Activated CD4-positive, alpha-beta T cell treated with anti-CD3 and anti-CD28 coated beads for 24 hours (primary cell): ENCODE measurements around the gene TRDMT1.
"Not testable (repeated sequence)": the region's sequence is repeated elsewhere in the genome, so short reads cannot be mapped to it uniquely, and the experiment has no call there.

Experiments used
- DNase-seq, 2 donors: peaks; one replicate each; pipeline ENCODE4 v3.0.0-alpha.2; 2020; ENCODE audit warnings: low read depth in 2 of 2

Gene TRDMT1

DNA sequence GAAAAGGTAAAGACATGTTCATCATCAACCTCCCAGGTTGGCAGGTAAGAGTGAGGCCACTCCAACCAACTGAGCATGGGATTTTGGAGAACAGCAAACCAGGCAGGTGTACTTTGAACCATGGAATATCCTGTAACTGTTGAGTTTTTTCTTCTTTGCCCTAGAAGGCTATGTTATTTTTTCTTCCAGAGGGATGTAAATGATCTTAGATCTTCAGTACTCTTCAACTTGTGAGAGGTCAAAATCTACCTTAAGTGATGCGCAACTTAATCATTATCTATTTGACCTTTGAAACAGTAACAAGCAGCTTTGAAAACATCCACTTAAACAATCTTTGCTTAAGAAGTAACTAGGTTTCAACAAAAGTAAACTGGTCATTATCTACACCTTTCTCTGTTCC, 71.7 kb downstream of the TRDMT1 start, which contains the start of gene CUBN:
TSS of gene CUBN (minus strand) at position 71 of the 400 bp plus-strand sequence. CDS start at position 25, 46 bp downstream.
- no peak for DNase-seq

GRCh38 chr10:17128261-17128660, 73.2 kb downstream of the TRDMT1 start:
- no peak for DNase-seq

GRCh38 chr10:17126327-17126726, 75.1 kb downstream of the TRDMT1 start:
- no peak for DNase-seq

- no peak for DNase-seq
Measured at GRCh38 chr10:17125206-17125893, 76.1 kb downstream of the TRDMT1 start.

DNA sequence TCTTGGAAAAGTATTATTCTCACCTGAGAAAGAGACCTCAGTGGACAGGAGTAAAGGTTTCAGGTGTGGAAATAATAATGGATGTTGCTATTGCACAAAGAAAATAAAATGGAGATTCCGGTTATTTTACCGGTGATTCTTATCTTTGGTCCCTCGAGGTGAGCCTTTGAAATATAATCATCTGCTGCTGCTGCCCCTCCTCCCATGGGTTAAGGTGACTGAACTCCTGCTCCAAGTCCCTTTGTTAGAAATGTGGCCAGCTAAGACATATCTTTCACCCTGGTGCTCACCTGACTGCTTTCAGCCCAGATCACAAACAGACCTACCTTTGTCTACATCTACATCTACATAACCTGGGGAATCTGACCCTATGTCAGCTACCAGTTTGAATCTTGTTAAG, 77.5 kb downstream of the TRDMT1 start:
- no peak for DNase-seq

GRCh38 chr10:17122726-17123661, 78.5 kb downstream of the TRDMT1 start:
- DNase-seq = no peak

DNA sequence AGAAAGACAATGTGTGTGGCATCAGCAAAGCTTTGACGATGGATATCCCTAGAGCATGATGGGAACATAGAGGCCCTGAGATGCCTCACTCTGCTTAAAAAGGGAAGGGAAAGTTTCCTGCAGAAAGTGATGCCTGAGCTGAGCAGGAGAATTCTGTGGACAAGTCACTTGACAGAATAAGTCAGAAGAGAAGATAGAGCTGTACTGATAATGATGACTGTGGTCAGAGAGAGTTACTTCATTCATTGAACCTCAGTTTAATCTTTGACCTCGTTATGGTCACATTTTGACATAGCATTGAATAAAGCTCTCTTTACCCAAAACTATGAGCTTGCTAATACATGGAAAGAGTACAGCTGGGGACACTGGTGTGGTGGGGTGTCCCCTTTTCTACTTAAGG, 79.4 kb downstream of the TRDMT1 start:
- no peak for DNase-seq

GRCh38 chr10:17120694-17121093, 80.8 kb downstream of the TRDMT1 start:
- no peak for DNase-seq

DNA sequence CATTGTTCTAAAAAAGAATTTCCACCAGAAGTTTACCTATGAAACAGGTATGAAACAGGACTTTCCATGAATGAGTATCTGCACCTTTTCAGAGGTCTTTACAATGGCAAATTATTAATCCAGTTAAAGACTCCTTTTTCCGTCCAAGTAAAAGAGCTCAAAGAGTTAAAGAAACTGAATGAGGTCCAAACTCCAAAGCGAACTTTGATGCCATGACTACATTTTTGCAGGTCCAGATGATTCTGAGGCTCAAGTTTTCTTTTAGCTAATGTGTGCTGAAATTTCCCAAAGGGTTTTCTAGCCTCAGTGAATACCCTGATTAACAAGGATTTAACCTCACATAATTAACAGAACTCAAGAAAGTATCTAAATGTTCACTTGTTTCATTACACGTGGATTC, 81.6 kb downstream of the TRDMT1 start:
- DNase-seq = no peak

DNA sequence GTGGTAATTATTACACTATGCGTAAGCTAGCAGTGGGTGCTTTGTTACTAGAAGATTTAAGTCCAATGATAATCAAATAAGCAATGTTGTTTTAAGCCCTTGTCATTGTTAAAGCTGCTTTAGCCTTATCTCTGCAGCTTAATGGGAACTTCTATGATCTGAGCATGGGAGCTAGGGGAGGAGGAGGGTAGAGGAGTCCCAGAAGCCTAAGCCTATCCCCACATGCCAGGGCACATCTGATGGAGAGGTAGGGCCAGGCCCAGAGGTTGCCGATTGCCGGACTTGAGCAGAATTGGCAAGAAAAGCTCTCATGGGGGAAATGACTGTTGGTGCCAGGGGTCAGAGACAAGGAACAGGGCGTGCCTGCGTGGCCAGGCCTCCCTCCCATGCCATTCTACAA, 85.3 kb downstream of the TRDMT1 start:
- no peak for DNase-seq

- DNase-seq = no peak
Measured at GRCh38 chr10:17115683-17116082, 85.8 kb downstream of the TRDMT1 start.

DNA sequence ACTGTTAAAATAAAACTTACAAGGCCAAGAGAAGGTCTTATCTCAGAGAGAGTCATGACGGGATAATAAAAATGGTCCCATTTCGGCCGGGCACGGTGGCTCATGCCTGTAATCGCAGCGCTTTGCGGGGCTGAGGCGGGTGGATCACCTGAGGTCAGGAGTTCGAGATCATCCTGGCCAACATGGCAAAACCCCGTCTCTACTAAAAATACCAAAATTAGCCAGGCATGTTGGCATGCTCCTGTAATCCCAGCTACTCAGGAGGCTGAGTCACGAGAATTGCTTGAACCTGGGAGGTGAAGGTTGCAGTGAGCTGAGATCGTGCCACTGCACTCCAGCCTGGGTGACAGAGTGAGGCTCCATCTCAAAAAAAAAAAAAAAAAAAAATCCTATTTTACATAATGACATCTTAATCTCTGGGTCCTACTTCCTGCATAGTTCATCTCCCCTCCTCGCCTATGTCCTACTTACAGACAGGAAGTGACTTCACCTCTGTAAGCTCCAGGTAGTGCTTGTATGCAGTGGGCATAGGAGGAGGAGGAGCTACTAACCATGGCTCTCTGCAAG, 86.5 kb downstream of the TRDMT1 start:
- DNase-seq = not testable (repeated sequence)

- DNase-seq = no peak
Measured at GRCh38 chr10:17113889-17114540, 87.5 kb downstream of the TRDMT1 start.

DNA sequence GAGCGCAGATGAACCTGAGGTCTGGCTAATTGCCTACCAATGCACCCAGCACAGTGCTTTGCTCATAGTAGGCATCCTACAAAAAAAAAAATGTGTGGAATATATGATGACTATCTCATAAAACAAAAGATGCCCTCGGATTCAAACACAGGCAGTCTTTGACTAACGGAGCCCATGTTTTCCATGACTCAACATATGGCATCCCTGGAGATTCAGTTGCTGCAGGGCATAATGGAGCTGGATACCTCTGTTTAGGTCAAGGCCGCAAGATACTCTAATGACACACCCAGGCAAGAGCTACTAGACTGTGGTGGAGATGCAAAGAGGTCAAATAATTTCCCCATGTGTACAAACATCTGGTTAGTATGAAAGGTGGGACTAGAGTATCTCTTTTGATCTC, 88.1 kb downstream of the TRDMT1 start:
- DNase-seq = no peak

DNA sequence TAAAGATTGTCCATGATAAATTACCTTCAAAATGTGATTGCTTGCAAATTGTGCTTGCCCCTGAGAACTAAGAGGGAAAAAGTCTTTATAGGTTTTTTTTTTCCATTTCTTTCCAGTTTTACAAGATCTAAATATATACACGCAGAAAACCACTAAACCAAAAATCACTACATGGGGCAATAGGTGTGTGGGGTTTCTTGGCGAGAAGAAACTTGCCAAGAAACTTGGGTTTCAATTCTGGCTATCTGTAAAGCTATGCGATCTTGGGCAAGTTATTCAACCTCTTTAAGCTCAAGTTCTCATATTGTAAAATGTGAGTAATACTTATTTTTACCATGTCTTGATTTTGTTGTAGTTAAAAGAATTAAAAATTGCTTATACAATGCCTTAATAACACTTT, 88.9 kb downstream of the TRDMT1 start:
- DNase-seq = no peak

DNA sequence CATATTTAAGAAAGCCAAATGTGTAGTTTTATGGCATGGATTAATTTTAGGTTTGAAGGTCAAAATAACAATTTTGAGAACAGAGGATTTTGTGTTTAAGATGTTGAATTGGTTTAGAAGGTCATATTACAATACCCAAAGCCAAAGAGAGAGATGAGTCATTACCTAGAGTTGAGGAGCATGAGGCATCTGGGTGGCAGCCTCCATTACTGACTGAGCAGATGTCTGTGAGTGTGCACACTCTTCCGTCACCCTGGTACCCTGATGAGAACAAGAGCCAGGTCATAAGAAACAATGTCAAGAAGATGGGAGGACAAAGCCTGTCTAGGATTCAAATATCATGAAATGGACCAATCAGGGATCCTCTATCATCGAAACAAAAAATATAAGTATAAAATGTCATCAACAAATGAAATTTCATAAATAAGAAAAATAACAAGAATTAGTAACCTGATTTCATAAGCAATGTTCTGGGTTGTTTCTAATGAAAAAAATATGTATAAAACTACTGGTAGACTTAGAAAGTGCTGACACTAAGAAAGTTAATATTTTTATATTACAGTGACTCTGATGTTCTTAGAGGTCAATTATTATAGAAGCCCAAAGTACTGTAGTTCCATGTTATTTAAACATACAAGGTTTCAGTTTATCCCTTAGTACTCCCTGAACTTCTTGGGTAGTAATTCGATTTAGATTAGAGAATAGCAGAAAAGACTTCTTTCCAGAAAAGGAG, 91.8 kb downstream of the TRDMT1 start:
- DNase-seq = no peak

DNA sequence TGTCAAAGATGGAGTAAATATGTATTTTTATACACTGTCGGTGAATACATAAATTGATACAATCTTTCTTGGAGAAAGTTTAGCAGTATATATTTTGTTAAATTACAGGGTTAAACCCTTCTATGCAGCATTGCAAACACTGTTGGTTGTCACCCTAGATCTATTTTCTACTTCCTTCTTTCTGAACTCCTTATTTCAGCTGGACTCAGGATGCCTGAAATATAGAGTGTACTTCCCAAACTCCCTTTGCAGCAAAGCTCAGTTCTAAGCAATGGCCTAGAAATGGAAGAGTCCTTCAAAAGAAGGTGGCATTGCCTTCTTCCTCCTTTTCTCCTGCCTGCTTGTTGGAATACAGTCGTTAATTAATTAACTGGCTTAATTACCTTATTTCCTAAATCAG, 92.4 kb downstream of the TRDMT1 start:
- DNase-seq = no peak

DNA sequence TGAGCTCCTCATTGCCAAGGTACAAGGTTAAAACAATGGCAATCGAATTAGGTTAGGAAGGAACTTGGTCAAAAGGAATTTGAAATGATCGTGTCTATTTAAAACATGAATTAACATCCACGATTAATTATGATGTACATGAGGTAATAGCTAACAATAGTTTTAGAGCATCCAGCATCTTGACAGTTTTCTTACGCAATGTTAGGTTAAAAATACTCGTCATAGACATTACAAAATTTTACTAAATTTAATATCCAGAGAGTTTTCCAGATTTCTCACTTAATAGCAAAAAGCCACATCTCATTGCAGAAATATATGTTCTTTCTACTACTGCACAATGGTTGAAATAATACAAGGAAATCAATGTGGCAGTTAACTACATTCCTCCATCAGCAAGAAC, 94.5 kb downstream of the TRDMT1 start:
- DNase-seq = no peak

GRCh38 chr10:17101910-17102266, 99.6 kb downstream of the TRDMT1 start:
- DNase-seq = no peak

- no peak for DNase-seq
Measured at GRCh38 chr10:17101257-17101909, 100.1 kb downstream of the TRDMT1 start.

DNA sequence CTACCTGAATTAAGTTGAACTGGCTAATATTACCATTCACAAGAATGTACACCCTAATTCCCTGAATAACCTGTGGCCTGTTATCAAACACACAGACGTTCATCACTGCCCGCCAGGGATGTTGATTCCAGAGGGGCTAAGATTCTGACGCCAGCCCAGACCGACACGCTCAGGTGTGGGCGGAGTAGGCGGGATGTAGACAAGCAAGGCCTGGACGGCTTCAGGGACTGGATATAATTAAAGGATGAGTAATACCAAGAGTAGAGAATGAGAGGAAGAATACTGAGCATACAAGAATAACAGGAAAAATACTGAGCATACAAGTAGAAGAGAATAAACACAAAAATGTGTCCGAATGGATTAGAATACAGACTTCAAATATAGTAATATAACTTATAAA, 100.9 kb downstream of the TRDMT1 start:
- DNase-seq = no peak
